Ureter (tissue), 1 donor: ENCODE results near the gene TM4SF1. TPM values are rescaled to one million over a fixed set of nuclear protein-coding genes. Genes with fewer than 3 reads are reported as not detected.

Source experiments
- DNase-seq: peaks from one replicate; pipeline ENCODE4 v3.0.0-alpha.2; 2020; ENCODE audit warnings: low spot score
- total RNA-seq: library from RNA; stranded (reverse); gene quantifications from one replicate; pipeline ENCODE4 v1.2.4, GENCODE V29; 2023
- donor health status: DM: yes; HTN: yes; CAD: no.

The TM4SF1 gene, protein sequence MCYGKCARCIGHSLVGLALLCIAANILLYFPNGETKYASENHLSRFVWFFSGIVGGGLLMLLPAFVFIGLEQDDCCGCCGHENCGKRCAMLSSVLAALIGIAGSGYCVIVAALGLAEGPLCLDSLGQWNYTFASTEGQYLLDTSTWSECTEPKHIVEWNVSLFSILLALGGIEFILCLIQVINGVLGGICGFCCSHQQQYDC
- 58.1 TPM for total RNA-seq

DNA sequence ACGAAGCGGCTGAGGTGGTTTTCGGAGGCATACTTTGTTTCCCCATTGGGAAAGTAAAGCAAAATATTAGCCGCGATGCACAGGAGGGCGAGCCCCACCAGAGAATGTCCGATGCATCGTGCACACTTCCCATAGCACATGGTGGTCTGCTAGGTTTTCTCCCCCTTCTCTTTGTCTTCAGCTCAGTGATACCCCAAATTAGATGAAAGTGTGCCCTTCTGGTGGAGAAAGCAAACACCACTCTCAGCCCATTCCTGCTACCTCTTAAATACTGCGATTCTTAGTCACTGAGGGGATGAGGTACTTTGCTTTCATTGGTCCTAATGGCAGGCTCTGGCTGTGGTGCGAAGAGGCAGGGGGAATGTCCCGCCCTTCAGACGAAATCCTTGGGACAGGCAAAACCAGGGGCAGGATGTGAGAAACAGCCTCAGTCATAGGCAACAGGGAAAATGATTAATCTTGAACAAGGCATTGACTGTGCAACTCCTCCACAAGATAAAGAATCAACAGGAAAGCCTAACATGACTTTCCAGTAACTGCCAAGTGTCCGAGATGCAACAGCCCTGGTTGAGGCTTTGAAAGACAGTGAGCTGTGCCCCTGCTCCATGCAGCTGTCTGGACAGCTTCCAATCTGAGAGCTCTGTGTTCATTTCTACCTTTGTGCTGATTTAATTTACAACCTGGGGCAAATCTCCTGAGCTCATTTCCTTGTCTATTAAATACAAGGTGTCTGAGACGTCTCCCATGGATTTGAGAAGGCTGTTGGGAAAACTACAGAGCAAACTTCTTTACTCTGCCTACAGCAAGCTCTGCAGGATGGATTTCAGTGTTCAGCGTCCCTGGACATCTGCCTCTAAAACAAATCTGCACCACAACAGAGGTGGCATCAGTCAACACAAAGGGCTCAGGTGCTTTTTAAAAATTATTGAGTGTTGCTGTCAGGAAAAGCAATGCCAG lies at the start of gene TM4SF1:
TM4SF1 (minus strand) TSS at position 242 of the 957 bp plus-strand sequence; CDS start at position 140, 102 bp downstream.
- DNase-seq: peak; percentile 60

GRCh38 chr3:149426325-149426724 lies 48.9 kb upstream of the TM4SF1 start:
- DNase-seq: no peak

DNA sequence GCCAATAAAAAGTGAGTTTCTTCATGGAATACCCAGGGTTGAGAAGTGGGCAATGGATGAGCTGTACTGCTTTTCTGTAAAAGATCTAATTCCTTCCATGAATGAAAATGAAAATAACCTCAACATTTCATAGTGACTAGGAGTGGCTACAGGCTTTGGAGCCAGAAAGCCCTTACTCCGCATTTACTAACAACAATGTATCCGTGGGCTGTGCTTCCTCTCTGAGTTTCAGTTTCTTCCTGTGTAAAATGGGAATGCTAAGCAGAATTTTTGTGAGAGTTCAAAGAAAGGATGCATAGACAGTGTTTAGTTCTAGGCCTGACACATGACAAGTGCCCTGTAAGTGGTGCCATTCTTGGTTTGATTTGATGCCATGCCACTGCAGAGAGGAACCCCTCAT lies 47.5 kb upstream of the TM4SF1 start:
- no peak for DNase-seq

GRCh38 chr3:149421764-149422163 lies 44.3 kb upstream of the TM4SF1 start:
- no peak for DNase-seq

DNA sequence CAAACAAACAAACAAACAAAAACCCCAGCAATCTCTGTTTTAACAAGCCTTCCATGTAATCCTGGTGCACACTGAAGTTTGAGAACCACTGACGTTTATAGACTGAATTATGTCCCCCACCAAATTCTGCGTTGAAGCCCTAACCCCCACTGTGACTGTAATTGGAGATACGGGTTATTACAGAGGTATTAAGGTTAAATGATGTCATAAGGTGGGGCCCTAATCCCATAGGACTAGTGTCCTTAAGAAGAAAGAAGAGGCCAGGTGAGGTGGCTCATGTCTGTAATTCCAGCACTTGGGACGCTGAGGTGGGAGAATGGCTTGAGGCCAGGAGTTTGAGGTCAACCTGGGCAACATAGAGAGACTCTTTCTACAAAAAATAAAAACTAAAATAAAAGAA lies 42.4 kb upstream of the TM4SF1 start:
- no peak for DNase-seq

GRCh38 chr3:149417727-149418126 lies 40.3 kb upstream of the TM4SF1 start:
- no peak for DNase-seq

DNA sequence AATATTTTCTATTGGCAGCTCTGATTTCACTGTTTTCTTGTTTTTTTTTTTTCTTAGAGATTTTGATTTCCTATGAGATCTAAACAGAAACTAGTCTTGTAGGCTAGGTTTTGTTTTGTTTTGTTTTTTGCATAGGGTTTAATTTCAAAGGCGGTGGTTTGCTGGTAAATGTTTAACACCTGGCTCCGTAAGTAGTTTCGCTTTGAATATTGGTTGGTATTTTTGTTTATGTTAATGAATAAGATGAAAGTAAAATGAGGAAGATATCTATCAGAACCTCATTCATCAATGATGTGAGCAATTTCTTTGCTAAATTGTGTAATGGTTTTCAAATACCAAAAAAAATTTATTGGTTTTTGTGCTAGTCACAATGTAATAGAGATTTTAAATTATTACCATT lies 39.7 kb upstream of the TM4SF1 start:
- no peak for DNase-seq

DNA sequence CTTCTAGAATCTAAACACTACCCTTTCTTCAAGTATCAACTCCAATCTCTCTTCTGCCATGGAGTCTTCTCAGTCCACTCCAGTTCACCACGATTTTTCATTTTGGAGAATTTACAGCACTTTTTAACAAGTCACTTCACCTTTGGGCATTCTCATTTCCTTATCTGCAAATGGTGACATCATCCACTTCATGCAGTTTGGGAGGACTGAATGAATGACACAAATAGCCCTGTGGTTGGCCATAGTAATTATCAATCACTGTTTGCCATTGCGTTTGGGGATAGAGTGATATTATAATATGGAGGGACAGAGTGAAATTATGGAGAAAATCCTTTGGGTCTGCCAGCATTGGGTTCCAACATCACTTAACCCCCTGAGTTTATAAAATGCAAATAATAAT lies 38.0 kb upstream of the TM4SF1 start:
- no peak for DNase-seq

DNA sequence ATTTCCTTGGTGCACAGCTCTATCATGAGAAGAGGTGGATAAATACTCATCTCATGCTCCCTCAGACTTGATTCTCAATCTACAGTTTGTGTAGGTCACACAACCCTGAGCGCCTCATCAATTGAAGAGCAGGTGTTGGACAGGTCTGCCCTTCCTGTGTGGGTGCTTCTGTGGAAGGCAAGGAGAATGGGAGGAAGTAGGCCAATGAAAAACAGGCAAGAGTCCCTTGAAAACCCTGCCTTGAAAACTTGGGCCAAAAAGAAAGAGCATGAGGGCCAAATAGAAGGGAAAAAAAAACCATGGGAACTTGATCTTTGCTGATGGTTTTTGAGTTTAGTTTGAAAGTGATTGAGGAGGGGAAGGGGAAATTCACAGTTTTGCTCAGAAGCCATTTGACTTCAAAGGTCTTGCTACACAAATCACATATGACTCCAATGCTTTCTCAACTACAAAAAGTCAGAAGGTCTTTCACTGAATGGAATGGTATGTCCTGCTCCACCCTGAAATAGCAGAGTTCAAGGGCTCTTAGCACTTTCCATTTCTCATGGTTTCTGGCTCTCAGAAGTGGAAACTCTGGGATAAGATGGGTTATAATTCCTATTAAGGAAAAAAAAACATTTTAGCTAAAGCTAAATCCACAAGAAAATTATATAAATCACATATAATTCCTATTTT lies 37.2 kb upstream of the TM4SF1 start:
- no peak for DNase-seq

DNA sequence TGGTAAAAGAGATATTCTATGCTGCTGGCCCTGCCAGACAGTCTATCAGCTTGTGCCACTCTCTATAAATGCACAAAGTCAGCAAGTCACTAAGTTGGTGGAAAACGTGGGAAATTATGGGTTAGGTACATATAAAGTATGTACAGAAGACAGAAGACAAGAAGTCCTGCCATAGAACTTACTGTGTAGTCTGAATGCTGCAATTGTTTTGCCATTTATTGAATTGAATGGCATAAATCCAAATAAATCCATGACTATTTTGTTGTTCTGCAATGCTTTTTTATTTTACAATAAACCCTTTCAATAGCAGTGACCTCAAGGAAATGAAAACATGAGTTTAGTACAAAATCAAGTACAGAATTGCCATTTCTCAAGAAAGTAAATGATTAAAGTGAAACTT lies 34.1 kb upstream of the TM4SF1 start:
- DNase-seq: no peak

DNA sequence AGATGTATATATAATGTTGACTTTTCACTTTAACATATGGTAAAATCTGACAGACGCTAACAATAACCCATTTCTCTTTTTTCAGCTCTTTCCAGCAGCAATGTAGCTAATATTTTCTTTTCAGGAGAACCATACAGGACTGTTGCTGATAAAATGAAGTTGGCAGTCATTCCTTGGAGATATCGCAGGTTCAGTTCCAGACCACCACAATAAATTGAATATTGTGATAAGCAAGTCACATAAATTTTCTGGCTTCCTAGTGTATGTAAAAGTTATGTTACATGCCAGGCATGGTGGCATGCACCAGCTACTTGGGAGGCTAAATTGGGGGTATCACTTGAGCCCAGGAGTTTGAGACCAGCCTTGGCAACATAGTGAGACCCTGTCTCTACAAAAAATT lies 31.9 kb upstream of the TM4SF1 start:
- DNase-seq: no peak

DNA sequence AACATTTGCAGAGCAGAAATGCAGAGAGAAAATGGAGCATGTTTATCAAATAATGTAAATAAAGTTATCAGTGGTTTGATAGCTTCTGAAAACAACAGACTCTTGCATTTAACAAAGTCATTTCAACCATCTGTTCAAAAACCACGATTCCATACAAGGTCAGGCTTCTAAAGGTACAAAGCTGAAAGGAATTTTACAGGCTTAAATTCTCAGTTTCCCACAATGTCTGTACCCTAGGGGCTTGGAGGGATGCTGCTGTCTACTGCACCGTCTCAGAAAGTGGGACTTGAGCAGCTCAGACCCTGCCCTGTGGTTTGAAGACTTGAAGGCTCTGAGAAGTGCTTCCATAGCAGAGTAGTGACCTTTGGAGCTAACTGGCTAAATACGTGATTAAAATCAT lies 30.4 kb upstream of the TM4SF1 start:
- DNase-seq: no peak

- DNase-seq: no peak
Observed at GRCh38 chr3:149406244-149406752, 28.8 kb upstream of the TM4SF1 start.

- no peak for DNase-seq
Observed at GRCh38 chr3:149403443-149403842, 26.0 kb upstream of the TM4SF1 start.

DNA sequence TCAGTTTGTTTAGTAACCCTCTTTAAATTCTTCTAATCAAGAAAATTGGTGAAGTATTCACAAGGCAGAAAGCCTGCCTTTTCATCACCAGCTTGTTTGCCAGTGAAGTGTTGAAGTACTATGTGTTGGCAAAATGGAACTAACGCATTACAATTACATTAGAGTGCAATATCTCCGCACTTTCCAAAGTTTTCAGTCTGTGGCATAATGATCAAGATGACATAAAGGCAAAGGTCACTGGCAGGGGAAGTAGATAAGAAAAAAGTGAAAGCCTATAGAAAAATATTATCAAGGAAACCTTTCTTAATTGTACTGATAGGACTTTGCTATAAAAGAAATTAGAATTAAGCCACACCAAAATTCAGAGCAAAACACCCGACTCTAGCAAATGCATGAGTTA lies 25.0 kb upstream of the TM4SF1 start:
- no peak for DNase-seq

DNA sequence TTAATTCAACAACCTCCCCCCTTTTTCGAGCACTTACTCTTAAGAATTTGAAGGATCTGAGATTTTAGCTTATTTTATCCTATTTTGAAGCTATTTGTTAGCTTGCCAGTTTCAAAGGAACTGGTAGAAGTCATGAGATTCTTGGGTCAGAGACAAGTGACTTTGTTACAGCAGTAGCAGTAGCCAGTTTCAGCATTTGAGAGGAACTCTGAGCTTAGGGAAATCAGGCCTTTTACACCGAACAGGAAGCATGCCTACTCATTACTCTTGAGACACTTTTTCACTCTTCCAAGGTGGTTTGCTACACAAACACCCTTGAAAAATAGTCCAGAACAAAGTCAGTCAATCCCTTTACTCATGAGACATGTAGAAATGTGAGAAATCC lies 24.5 kb upstream of the TM4SF1 start:
- DNase-seq: no peak

GRCh38 chr3:149401212-149401925 lies 23.9 kb upstream of the TM4SF1 start:
- no peak for DNase-seq

DNA sequence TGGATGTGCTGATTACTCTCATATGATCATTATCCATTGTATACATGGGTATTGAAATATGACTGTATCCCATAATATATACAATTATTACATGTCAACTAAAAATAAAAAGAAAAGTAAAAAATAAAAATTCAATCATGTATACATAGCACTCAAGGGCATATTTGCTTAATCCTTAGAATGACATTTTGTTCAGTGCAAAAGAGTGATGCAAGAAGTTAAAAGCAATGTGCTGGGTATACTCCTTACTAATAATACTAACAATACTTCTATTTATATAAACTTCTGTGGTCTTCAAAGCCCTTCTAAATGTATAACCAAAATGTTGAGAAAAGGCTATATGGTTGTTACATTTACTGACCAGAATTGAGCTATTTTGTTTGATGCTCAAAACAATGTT lies 23.2 kb upstream of the TM4SF1 start:
- no peak for DNase-seq

DNA sequence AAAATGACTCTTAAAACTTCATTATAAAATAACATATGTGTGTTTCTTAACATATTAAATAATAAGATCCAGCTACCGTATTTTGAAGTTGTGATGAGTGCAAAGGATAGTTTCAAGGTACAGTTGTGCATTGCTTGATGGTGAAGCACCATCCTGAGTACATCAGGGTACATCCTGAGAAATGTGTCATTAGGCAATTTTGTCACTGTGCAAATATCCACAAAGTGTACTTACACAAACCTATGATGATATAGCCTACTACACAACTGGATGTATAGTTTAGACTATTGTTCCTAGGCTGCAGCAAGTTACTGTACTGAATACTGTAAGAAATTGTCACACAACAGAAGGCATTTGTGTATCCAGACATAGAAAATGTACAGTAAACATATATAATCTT lies 20.8 kb upstream of the TM4SF1 start:
- DNase-seq: no peak

GRCh38 chr3:149397528-149397927 lies 20.1 kb upstream of the TM4SF1 start:
- no peak for DNase-seq

DNA sequence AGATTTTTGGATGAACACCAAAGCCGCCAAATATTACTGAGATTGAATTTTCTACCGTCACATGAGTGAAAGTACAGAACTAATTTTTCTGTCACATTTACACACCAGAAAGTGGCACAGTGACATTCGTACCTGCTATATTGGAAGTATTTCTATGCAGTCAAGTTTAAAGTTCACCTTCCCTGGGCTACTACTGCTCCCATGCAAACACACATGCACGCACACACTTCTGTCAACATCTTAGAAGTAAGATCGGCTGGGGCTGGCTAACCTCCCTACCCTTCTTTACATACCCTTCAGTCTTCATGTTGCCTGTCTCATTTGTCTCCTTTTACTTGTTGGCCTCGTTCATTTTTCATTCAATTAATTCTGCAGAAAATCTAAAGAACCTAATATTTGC lies 19.0 kb upstream of the TM4SF1 start:
- DNase-seq: no peak
